SK-N-SH treated with all-trans-retinoic acid at 6 μM for 48 hours (cell line): Measurements from ENCODE around the gene PRKRIP1.

ENCODE experiments used
- ATAC-seq: fragments of 200-7000 bp; cut with Tn5 transposase; 3 replicates; pipeline ENCODE4 v1.9.1; 2020; ENCODE audit warnings: mild to moderate bottlenecking, moderate library complexity
- ARNTL ChIP-seq: fragments of 450-650 bp; formaldehyde crosslinking; IDR thresholded peaks from 2 replicates; pipeline ENCODE4 v1.5.0; 2020; ENCODE audit warnings: low read depth, mild to moderate bottlenecking, moderate library complexity, borderline replicate concordance
- BACH2 ChIP-seq: fragments of 250-450 bp; sonication (Bioruptor Pico); IDR thresholded peaks from 2 replicates; pipeline ENCODE4 v1.9.0; 2021; ENCODE audit warnings: mild to moderate bottlenecking, borderline replicate concordance
- CREB5 ChIP-seq: fragments of 250-450 bp; sonication (Bioruptor Pico); IDR thresholded peaks from 2 replicates; pipeline ENCODE4 v1.5.1; 2020; ENCODE audit warnings: low read depth, mild to moderate bottlenecking, moderate library complexity
- CSRNP3 ChIP-seq: fragments of 250-450 bp; sonication (Bioruptor Pico); IDR thresholded peaks from 2 replicates; pipeline ENCODE4 v1.5.1; 2021; ENCODE audit warnings: mild to moderate bottlenecking, moderate library complexity
- ESRRG ChIP-seq: fragments of 250-450 bp; sonication (Bioruptor Pico); IDR thresholded peaks from 2 replicates; pipeline ENCODE4 v1.6.1; 2021; ENCODE audit warnings: mild to moderate bottlenecking
- GLIS3 ChIP-seq: fragments of 250-450 bp; sonication (Bioruptor Pico); IDR thresholded peaks from 2 replicates; pipeline ENCODE4 v1.5.0; 2020; ENCODE audit warnings: mild to moderate bottlenecking, moderate library complexity
- OSR1 ChIP-seq: fragments of 250-450 bp; sonication (Bioruptor Pico); IDR thresholded peaks from 2 replicates; pipeline ENCODE4 v1.8.0; 2022; ENCODE audit warnings: moderate library complexity, mild to moderate bottlenecking, inconsistent platforms
- PATZ1 ChIP-seq: fragments of 250-450 bp; sonication (Bioruptor Pico); IDR thresholded peaks from 2 replicates; pipeline ENCODE4 v1.8.0; 2020; ENCODE audit warnings: mild to moderate bottlenecking, moderate library complexity, borderline replicate concordance
- POU6F1 ChIP-seq: fragments of 250-450 bp; sonication (Bioruptor Pico); IDR thresholded peaks from 2 replicates; pipeline ENCODE4 v1.8.0; 2021; ENCODE audit warnings: low read depth, mild to moderate bottlenecking, moderate library complexity, borderline replicate concordance
- PPARA ChIP-seq: fragments of 250-450 bp; sonication (Bioruptor Pico); IDR thresholded peaks from 2 replicates; pipeline ENCODE4 v1.5.0; 2020; ENCODE audit warnings: mild to moderate bottlenecking, borderline replicate concordance
- SNAI2 ChIP-seq: fragments of 250-450 bp; sonication (Bioruptor Pico); IDR thresholded peaks from 2 replicates; pipeline ENCODE4 v1.5.0; 2020; ENCODE audit warnings: mild to moderate bottlenecking, moderate library complexity
- TOX ChIP-seq: fragments of 250-450 bp; sonication (Bioruptor Pico); IDR thresholded peaks from 2 replicates; pipeline ENCODE4 v1.8.0; 2021; ENCODE audit warnings: mild to moderate bottlenecking, moderate library complexity, borderline replicate concordance
- TSHZ2 ChIP-seq: fragments of 250-450 bp; sonication (Bioruptor Pico); IDR thresholded peaks from 2 replicates; pipeline ENCODE4 v1.5.0; 2020; ENCODE audit warnings: mild to moderate bottlenecking, moderate library complexity
- ZC3H10 ChIP-seq: fragments of 250-450 bp; sonication (Bioruptor Pico); IDR thresholded peaks from 2 replicates; pipeline ENCODE4 v1.5.1; 2021; ENCODE audit warnings: mild to moderate bottlenecking, moderate library complexity
- ZFP3 ChIP-seq: fragments of 250-450 bp; sonication (Bioruptor Pico); IDR thresholded peaks from 2 replicates; pipeline ENCODE4 v1.5.0; 2020; ENCODE audit warnings: mild to moderate bottlenecking, moderate library complexity
- ZNF565 ChIP-seq: fragments of 450-650 bp; formaldehyde crosslinking; conservative IDR thresholded peaks from 2 replicates; pipeline ENCODE4 v1.5.0; 2020; ENCODE audit warnings: low read depth, mild to moderate bottlenecking, moderate library complexity
- ZNF70 ChIP-seq: fragments of 450-650 bp; formaldehyde crosslinking; IDR thresholded peaks from 2 replicates; pipeline ENCODE4 v1.5.0; 2020; ENCODE audit warnings: mild to moderate bottlenecking, moderate library complexity

The PRKRIP1 gene

GRCh38 chr7:102459221-102459844, 63.2 kb downstream of the PRKRIP1 start:
- no peak for TF ChIP-seq PATZ1 (CRISPR knock-in tag)
- no peak for TF ChIP-seq TOX (CRISPR knock-in tag)
- TF ChIP-seq CSRNP3 (CRISPR knock-in tag) = no peak
- no peak for TF ChIP-seq POU6F1 (CRISPR knock-in tag)
- no peak for TF ChIP-seq ZNF70 (CRISPR knock-in tag)
- TF ChIP-seq CREB5 (CRISPR knock-in tag) = no peak
- TF ChIP-seq TSHZ2 (CRISPR knock-in tag) = no peak
- TF ChIP-seq BACH2 (CRISPR knock-in tag) = no peak
- TF ChIP-seq ZC3H10 (CRISPR knock-in tag) = no peak
- TF ChIP-seq ZNF565 = no peak
- TF ChIP-seq ESRRG = no peak
- TF ChIP-seq GLIS3 = no peak
- no peak for TF ChIP-seq SNAI2 (CRISPR knock-in tag)
- TF ChIP-seq OSR1 (CRISPR knock-in tag) = no peak
- TF ChIP-seq ARNTL (CRISPR knock-in tag) = no peak
- ATAC-seq = no peak

GRCh38 chr7:102460467-102460866, 64.3 kb downstream of the PRKRIP1 start:
- no peak for TF ChIP-seq PATZ1 (CRISPR knock-in tag)
- no peak for TF ChIP-seq GLIS3
- no peak for TF ChIP-seq ESRRG
- no peak for TF ChIP-seq PPARA
- ATAC-seq = no peak

- no peak for TF ChIP-seq CREB5 (CRISPR knock-in tag)
- no peak for TF ChIP-seq SNAI2 (CRISPR knock-in tag)
- TF ChIP-seq ZFP3 (CRISPR knock-in tag) = no peak
- ATAC-seq = peak; percentile 15
These were observed 67.8 kb downstream of the PRKRIP1 start for GRCh38 chr7:102463841-102464576.
